Loucy (cell line): ENCODE data around the gene CASP6.

Experiments used
- H2AFZ ChIP-seq: fragments of 200-600 bp; sonication (generic); 2 replicates; pipeline ENCODE4 v1.6.0; 2016; ENCODE audit warnings: antibody characterized with exemption, mild to moderate bottlenecking, low read length, moderate library complexity
- H3F3A ChIP-seq: fragments of 200-600 bp; 2 replicates; pipeline ENCODE4 v1.6.0; 2016; ENCODE audit warnings: antibody characterized with exemption, low read depth, mild to moderate bottlenecking
- H3K27me3 ChIP-seq: fragments of 200-600 bp; sonication (generic); 2 replicates; pipeline ENCODE4 v1.6.1; 2014; ENCODE audit warnings: low read length, mild to moderate bottlenecking; ENCODE audit not compliant: insufficient read depth, poor library complexity, severe bottlenecking
- H3K36me3 ChIP-seq: fragments of 200-600 bp; sonication (generic); 2 replicates; pipeline ENCODE4 v1.6.1; 2016; ENCODE audit warnings: low read length; ENCODE audit not compliant: insufficient read depth
- H3K4me1 ChIP-seq: fragments of 200-600 bp; sonication (generic); 2 replicates; pipeline ENCODE4 v1.5.1; 2014; ENCODE audit warnings: low read length, mild to moderate bottlenecking; ENCODE audit not compliant: insufficient read depth, poor library complexity, severe bottlenecking
- H3K4me2 ChIP-seq: fragments of 200-600 bp; sonication (generic); 2 replicates; pipeline ENCODE4 v1.6.0; 2014; ENCODE audit warnings: antibody characterized with exemption, low read length, low read depth, mild to moderate bottlenecking; ENCODE audit not compliant: poor library complexity, severe bottlenecking
- H3K4me3 ChIP-seq: fragments of 200-600 bp; sonication (generic); 2 replicates; pipeline ENCODE4 v1.5.1; 2014; ENCODE audit warnings: low read length, mild to moderate bottlenecking, mixed read lengths; ENCODE audit not compliant: poor library complexity, severe bottlenecking
- H3K79me2 ChIP-seq: fragments of 200-600 bp; sonication (generic); 2 replicates; pipeline ENCODE4 v1.6.1; 2014; ENCODE audit warnings: low read length; ENCODE audit not compliant: insufficient read depth
- H3K9ac ChIP-seq: fragments of 200-600 bp; sonication (generic); 2 replicates; pipeline ENCODE4 v1.6.0; 2014; ENCODE audit warnings: mild to moderate bottlenecking, low read depth, low read length, moderate library complexity; ENCODE audit not compliant: poor library complexity, severe bottlenecking
- H3K9me2 ChIP-seq: fragments of 200-600 bp; sonication (generic); replicated peaks from 2 replicates; pipeline ENCODE4 v1.6.1; 2016; ENCODE audit warnings: low read depth, low read length, mixed read lengths
- H3K9me3 ChIP-seq: fragments of 200-600 bp; sonication (generic); 2 replicates; pipeline ENCODE4 v1.6.1; 2014; ENCODE audit warnings: mild to moderate bottlenecking, antibody characterized with exemption, low read length, low read depth; ENCODE audit not compliant: insufficient read depth
- H4K20me1 ChIP-seq: fragments of 200-600 bp; sonication (generic); 2 replicates; pipeline ENCODE4 v1.6.0; 2014; ENCODE audit warnings: antibody characterized with exemption, low read length, mild to moderate bottlenecking; ENCODE audit not compliant: insufficient read depth, poor library complexity, severe bottlenecking
- CTCF ChIP-seq: fragments of 200-600 bp; sonication (generic); conservative IDR thresholded peaks from 2 replicates; pipeline ENCODE4 v1.5.1; 2014; ENCODE audit warnings: mild to moderate bottlenecking, antibody characterized with exemption, low read length
- EZH2phosphoT487 ChIP-seq: fragments of 200-600 bp; IDR thresholded peaks from 2 replicates; pipeline ENCODE4 v1.6.1; 2018; ENCODE audit warnings: antibody characterized with exemption, mild to moderate bottlenecking, moderate library complexity, borderline replicate concordance

The CASP6 gene

GRCh38 chr4:109730619-109731545, 27.6 kb upstream of the CASP6 start:
- no peaks in the 10 kb centered on the region for H3K36me3 ChIP-seq
- peak overlapping the region; percentile 63 for H3K9ac ChIP-seq
- peaks cover 30% of the 10 kb centered on the region for H3K4me1 ChIP-seq
- H3K4me3 ChIP-seq, result peak overlapping the region; percentile 77
- H3K4me2 ChIP-seq, result peak overlapping the region; percentile 69
- H3K9me3 ChIP-seq, result no peaks in the 10 kb centered on the region
- H3K79me2 ChIP-seq, result peaks cover 20% of the 10 kb centered on the region; the same call in 1 of the 2 replicates
- H3K9me2 ChIP-seq, result no peaks in the 10 kb centered on the region
- TF ChIP-seq CTCF (no peak), EZH2phosphoT487 (no peak)
- H3K27me3 ChIP-seq, result no peaks in the 10 kb centered on the region
- peak overlapping the region; percentile 97 for H2AFZ ChIP-seq
- no peaks in the 10 kb centered on the region for H4K20me1 ChIP-seq
- 0 out of 2 replicates have a peak, but pooled peaks cover 4% of the 10 kb centered on the region for H3F3A ChIP-seq

GRCh38 chr4:109729718-109730618, 26.7 kb upstream of the CASP6 start, which contains the start of gene PLA2G12A:
PLA2G12A (minus strand) TSS chr4:109730070; CDS start chr4:109729809, 261 bp downstream.
- H3K9ac ChIP-seq, result peak within 1 kb of the TSS; percentile 75
- H2AFZ ChIP-seq, result peak within 1 kb of the TSS; percentile 97
- TF ChIP-seq CTCF, result no peak
- no peak for TF ChIP-seq EZH2phosphoT487

GRCh38 chr4:109729117-109729717, 26.0 kb upstream of the CASP6 start:
- H3K27me3 ChIP-seq, result no peaks in the 10 kb centered on the region
- no peaks in the 10 kb centered on the region for H3K36me3 ChIP-seq
- H4K20me1 ChIP-seq, result no peaks in the 10 kb centered on the region
- peak overlapping the region; percentile 97 for H3K4me2 ChIP-seq
- peak overlapping the region; percentile 92 for H2AFZ ChIP-seq
- H3F3A ChIP-seq, result 0 out of 2 replicates have a peak, but pooled peaks cover 4% of the 10 kb centered on the region
- no peak for TF ChIP-seq EZH2phosphoT487
- TF ChIP-seq CTCF, result no peak
- H3K4me1 ChIP-seq, result peaks cover 40% of the 10 kb centered on the region
- peak overlapping the region; percentile 75 for H3K9ac ChIP-seq
- peak overlapping the region; percentile 86 for H3K4me3 ChIP-seq
- no peaks in the 10 kb centered on the region for H3K9me3 ChIP-seq
- peaks cover 20% of the 10 kb centered on the region; the same call in 1 of the 2 replicates for H3K79me2 ChIP-seq
- no peaks in the 10 kb centered on the region for H3K9me2 ChIP-seq

More at GRCh38 chr4:109729718-109730618, 26.7 kb upstream of the CASP6 start, which contains the start of gene PLA2G12A:
- peak within 1 kb of the TSS; percentile 97 for H3K4me2 ChIP-seq
- no peaks in the 10 kb centered on the region for H3K9me2 ChIP-seq
- H3F3A ChIP-seq, result 0 out of 2 replicates have a peak, but pooled peaks cover 4% of the 10 kb centered on the region
- no peaks in the 10 kb centered on the region for H4K20me1 ChIP-seq
- H3K9me3 ChIP-seq, result no peaks in the 10 kb centered on the region
- no peaks in the 10 kb centered on the region for H3K36me3 ChIP-seq
- H3K4me1 ChIP-seq, result peaks cover 36% of the 10 kb centered on the region
- peaks cover 20% of the 10 kb centered on the region; the same call in 1 of the 2 replicates for H3K79me2 ChIP-seq
- no peaks in the 10 kb centered on the region for H3K27me3 ChIP-seq
- peak within 1 kb of the TSS; percentile 86 for H3K4me3 ChIP-seq
